SK-N-SH (cell line): ENCODE measurements around the gene TFDP2. TPM values are rescaled to one million over a fixed set of nuclear protein-coding genes. Genes with fewer than 3 reads are reported as not detected.
A peak's percentile ranks its signal among the peaks of the same experiment; 100 is the strongest.
"Not testable (repeated sequence)": the region's sequence is repeated elsewhere in the genome, so short reads cannot be mapped to it uniquely, and the experiment has no call there.

Source experiments
- CTCF ChIA-PET: fragments of 300-600, 350-600 bp; formaldehyde crosslinking; extraction: SDS; loops from one replicate; lab custom pipeline; 2021; lab: Yijun Ruan, JAX
- POLR2A ChIA-PET: fragments of 350-600 bp; sonication (Branson Sonifier 250); formaldehyde crosslinking; extraction: SDS; loops from one replicate; lab custom pipeline; 2020; ENCODE audit warnings: antibody characterized with exemption, inconsistent platforms; lab: Yijun Ruan, JAX
- DNase-seq: peaks from one replicate; pipeline ENCODE4 v3.0.0; 2012
- H2AFZ ChIP-seq: fragments of 200-600 bp; sonication (generic); 2 replicates; pipeline ENCODE4 v1.8.1; 2016; ENCODE audit warnings: antibody characterized with exemption, mild to moderate bottlenecking, low read depth
- H3F3A ChIP-seq: fragments of 200-600 bp; sonication (generic); replicated peaks from 2 replicates; pipeline ENCODE3; 2016; ENCODE audit warnings: antibody characterized with exemption, mild to moderate bottlenecking; ENCODE audit not compliant: insufficient read depth
- H3K27ac ChIP-seq, 2 experiments: fragments of 200-500 bp in 1 of 2; fragments of 200-600 bp in 1 of 2; sonication (Bioruptor generic) in 1 of 2; sonication (generic), shearing (Covaris generic) in 1 of 2; 2 replicates each; pipeline versions ENCODE4 v1.5.1 to v1.6.1; 2014 to 2016; ENCODE audit warnings: low read depth in 2 of 2, inconsistent platforms in 1 of 2, low read length in 1 of 2, mild to moderate bottlenecking in 1 of 2, mixed read lengths in 1 of 2
- H3K27me3 ChIP-seq: fragments of 200-600 bp; sonication (generic), shearing (Covaris generic); 2 replicates; pipeline ENCODE4 v1.6.1; 2016; ENCODE audit warnings: mixed run types; ENCODE audit not compliant: insufficient read depth
- H3K36me3 ChIP-seq, 2 experiments: fragments of 200-500 bp in 1 of 2; fragments of 200-600 bp in 1 of 2; sonication (Bioruptor generic) in 1 of 2; sonication (generic) in 1 of 2; replicated peaks in 1 of 2; 2 replicates each; pipeline versions ENCODE3 to v1.5.1; 2014 to 2016; ENCODE audit warnings: low read length in 1 of 2, mild to moderate bottlenecking in 1 of 2; ENCODE audit not compliant: insufficient read depth in 2 of 2, control insufficient read depth in 1 of 2
- H3K4me1 ChIP-seq, 2 experiments: fragments of 200-500 bp in 1 of 2; fragments of 200-600 bp in 1 of 2; sonication (Bioruptor generic) in 1 of 2; sonication (generic), shearing (Covaris generic) in 1 of 2; 2 replicates each; pipeline versions ENCODE4 v1.5.1 to v1.6.1; 2014 to 2016; ENCODE audit warnings: low read depth in 1 of 2, low read length in 1 of 2, mixed run types in 1 of 2; ENCODE audit not compliant: insufficient read depth in 2 of 2, control insufficient read depth in 1 of 2
- H3K4me2 ChIP-seq: fragments of 200-600 bp; sonication (generic), shearing (Covaris generic); 2 replicates; pipeline ENCODE4 v1.6.1; 2017; ENCODE audit warnings: mixed run types
- H3K4me3 ChIP-seq, 2 experiments: fragments of 200-500 bp in 1 of 2; fragments of 200-600 bp in 1 of 2; sonication (Bioruptor generic) in 1 of 2; sonication (generic), shearing (Covaris generic) in 1 of 2; 2 replicates each; pipeline versions ENCODE4 v1.5.1 to v1.8.1; 2014 to 2016; ENCODE audit warnings: low read depth in 2 of 2, inconsistent platforms in 1 of 2, low read length in 1 of 2, mild to moderate bottlenecking in 1 of 2, mixed read lengths in 1 of 2, moderate library complexity in 1 of 2
- H3K79me2 ChIP-seq: fragments of 200-600 bp; sonication (generic); 2 replicates; pipeline ENCODE4 v1.8.1; 2017; ENCODE audit warnings: mild to moderate bottlenecking; ENCODE audit not compliant: insufficient read depth
- H3K9ac ChIP-seq: fragments of 200-600 bp; sonication (generic); 2 replicates; pipeline ENCODE4 v1.6.1; 2017; ENCODE audit warnings: mixed run types
- H3K9me2 ChIP-seq: fragments of 200-600 bp; sonication (generic); 2 replicates; pipeline ENCODE4 v1.6.1; 2017; ENCODE audit warnings: mixed run types
- H3K9me3 ChIP-seq: fragments of 200-600 bp; sonication (generic); 2 replicates; pipeline ENCODE4 v1.6.1; 2017; ENCODE audit warnings: mixed run types, mild to moderate bottlenecking, moderate library complexity
- H4K20me1 ChIP-seq: fragments of 200-600 bp; sonication (generic); 2 replicates; pipeline ENCODE4 v1.6.1; 2017; ENCODE audit warnings: mild to moderate bottlenecking, mixed run types; ENCODE audit not compliant: insufficient read depth
- CTCF ChIP-seq: fragments of 200-600 bp; sonication (generic); IDR thresholded peaks from 2 replicates; pipeline ENCODE4 v1.6.1; 2017; ENCODE audit warnings: antibody characterized with exemption, mild to moderate bottlenecking, moderate library complexity
- WGBS: methylation state at CpG from one replicate; pipeline ENCODE4 v1.1.6; 2017; ENCODE audit warnings: low lambda C conversion rate; 5-methylcytosine and 5-hydroxymethylcytosine counted together
- polyA plus RNA-seq, 3 experiments: library from polyadenylated mRNA; depleted of rRNA; stranded (reverse); fragments of >200 nt; gene quantifications; 2 replicates each; pipeline ENCODE4 v1.2.3, GENCODE V29; 2012

Gene TFDP2
- polyA plus RNA-seq, 1 of the 3 experiments (the other 2 are of a cell fraction): 8.6 TPM

- H3K27me3 ChIP-seq, H2AFZ ChIP-seq, H3K9ac ChIP-seq, H3K9me3 ChIP-seq, DNase-seq, H3K9me2 ChIP-seq, H3K4me1 ChIP-seq, H3K27ac ChIP-seq, H3K4me2 ChIP-seq, H3K36me3 ChIP-seq, H4K20me1 ChIP-seq, H3F3A ChIP-seq, H3K4me3 ChIP-seq: not testable (repeated sequence)
- H3K79me2 ChIP-seq: peaks cover 48% of the 10 kb centered on the region
- 89% methylated on average over 5 of the region's 5 CpGs for WGBS
- CTCF ChIA-PET: interaction anchor here (1.6 kb wide), 1 partner anchor 182 kb away, joined by 3 read pairs; no protein-coding TSS in a partner anchor
- POLR2A ChIA-PET: interaction anchor here (1.0 kb wide), 1 partner anchor 10 kb away, joined by 3 read pairs; no protein-coding TSS in a partner anchor
Observed at GRCh38 chr3:142144587-142144986, 4.8 kb downstream of the TFDP2 start.

GRCh38 chr3:142140608-142141285 lies 8.6 kb downstream of the TFDP2 start:
- H3K9me3 ChIP-seq, H3K9me2 ChIP-seq, POLR2A ChIA-PET, H3K27ac ChIP-seq, H3K27me3 ChIP-seq, H3F3A ChIP-seq, H3K36me3 ChIP-seq, H3K4me1 ChIP-seq, DNase-seq, H3K9ac ChIP-seq, H3K4me2 ChIP-seq, H2AFZ ChIP-seq, H3K4me3 ChIP-seq, H4K20me1 ChIP-seq: not testable (repeated sequence)
- TF ChIP-seq CTCF: peak; percentile 28; the same call in 1 of the 2 replicates
- CTCF ChIA-PET: interaction anchor here (0.8 to 1.4 kb wide), 2 partner anchors 15 to 139 kb away, joined by 4 to 7 read pairs; no protein-coding TSS in a partner anchor
- peaks cover 29% of the 10 kb centered on the region for H3K79me2 ChIP-seq
- WGBS: 90% methylated on average over 8 of the region's 15 CpGs

GRCh38 chr3:142137089-142137488 lies 12.3 kb downstream of the TFDP2 start:
- POLR2A ChIA-PET, H3K4me3 ChIP-seq, H3K36me3 ChIP-seq, DNase-seq, H3K27ac ChIP-seq, H3K4me1 ChIP-seq, H3F3A ChIP-seq, H4K20me1 ChIP-seq, H3K27me3 ChIP-seq, H3K9me3 ChIP-seq, H3K9me2 ChIP-seq, H3K79me2 ChIP-seq, H3K9ac ChIP-seq, H2AFZ ChIP-seq, H3K4me2 ChIP-seq: not testable (repeated sequence)
- WGBS: 100% methylated on average over 2 of the region's 2 CpGs
- CTCF ChIA-PET: interaction anchor here (2.2 kb wide), 1 partner anchor 143 kb away, joined by 6 read pairs; no protein-coding TSS in a partner anchor
